Suprapubic skin (tissue), 4 donors: ENCODE results near the gene GAB1.

Experiments
- CTCF ChIP-seq, 2 donors: fragments of 200-600 bp in 1 of 2; fragments of 450-650 bp in 1 of 2; sonication (generic) in 1 of 2; IDR thresholded peaks; one replicate each; pipeline ENCODE4 v1.5.1; 2016 to 2019; ENCODE audit warnings: antibody characterized with exemption in 2 of 2, mild to moderate bottlenecking in 1 of 2, moderate library complexity in 1 of 2
- EP300 ChIP-seq: sonication (generic); formaldehyde crosslinking; IDR thresholded peaks from one replicate; pipeline ENCODE4 v1.6.1; 2017; ENCODE audit warnings: antibody characterized with exemption
- POLR2A ChIP-seq, 2 donors: fragments of 450-650 bp; IDR thresholded peaks; one replicate each; pipeline ENCODE4 v1.6.1; 2017; ENCODE audit warnings: antibody characterized with exemption in 2 of 2, mild to moderate bottlenecking in 2 of 2, moderate library complexity in 2 of 2
- POLR2AphosphoS5 ChIP-seq, 3 donors: sonication (generic); formaldehyde crosslinking; IDR thresholded peaks; one replicate each; pipeline ENCODE4 v1.6.1; 2017; ENCODE audit warnings: antibody characterized with exemption in 3 of 3

- TF ChIP-seq EP300 (no peak), CTCF (IDR thresholded peaks at IDR 0.05) (no peak), POLR2A (IDR thresholded peaks at IDR 0.05) (no peak), POLR2AphosphoS5 (IDR thresholded peaks at IDR 0.05) (no peak)
Observed at GRCh38 chr4:143355540-143356217, 19.0 kb downstream of the GAB1 start.
